OCI-LY3 (cell line): Measurements from ENCODE around the gene SLC2A13.

Experiments used
- H2AFZ ChIP-seq: fragments of 200-600, 300-600 bp; shearing (Covaris generic); 2 replicates; pipeline ENCODE4 v1.6.0; 2014; ENCODE audit warnings: antibody characterized with exemption, low read depth, low read length
- H3K27ac ChIP-seq: fragments of 200-600, 300-600 bp; sonication (generic); 2 replicates; pipeline ENCODE4 v1.5.1; 2014; ENCODE audit warnings: mild to moderate bottlenecking, low read length, moderate library complexity, mixed read lengths
- H3K27me3 ChIP-seq: fragments of 200-600, 300-600 bp; sonication (generic); 2 replicates; pipeline ENCODE4 v1.6.1; 2014; ENCODE audit warnings: low read depth, low read length, mixed read lengths
- H3K36me3 ChIP-seq: fragments of 200-600, 300-600 bp; sonication (generic); replicated peaks from 2 replicates; pipeline ENCODE3; 2014; ENCODE audit warnings: low read depth, low read length, mixed read lengths
- H3K4me1 ChIP-seq: fragments of 300-600, 200-600 bp; sonication (generic); 2 replicates; pipeline ENCODE4 v1.6.1; 2014; ENCODE audit warnings: low read length, mixed read lengths
- H3K4me2 ChIP-seq: fragments of 200-600, 300-600 bp; sonication (generic); 2 replicates; pipeline ENCODE4 v1.6.1; 2014; ENCODE audit warnings: low read length, mixed read lengths
- H3K4me3 ChIP-seq: fragments of 300-600, 200-600 bp; sonication (generic); 2 replicates; pipeline ENCODE4 v1.5.1; 2014; ENCODE audit warnings: antibody characterized with exemption, mild to moderate bottlenecking, low read length, moderate library complexity
- H3K79me2 ChIP-seq: fragments of 300-600, 200-600 bp; shearing (Covaris generic); 2 replicates; pipeline ENCODE4 v1.6.1; 2014; ENCODE audit warnings: mild to moderate bottlenecking, low read length, mixed read lengths
- H3K9ac ChIP-seq: fragments of 300-600, 200-600 bp; shearing (Covaris generic); 2 replicates; pipeline ENCODE4 v1.6.0; 2014; ENCODE audit warnings: mild to moderate bottlenecking, low read length, moderate library complexity
- H3K9me3 ChIP-seq: fragments of 200-600, 300-600 bp; shearing (Covaris generic); 2 replicates; pipeline ENCODE4 v1.6.1; 2014; ENCODE audit warnings: low read length, mixed read lengths; ENCODE audit not compliant: insufficient read depth
- H4K20me1 ChIP-seq: fragments of 200-600, 300-600 bp; sonication (generic); 2 replicates; pipeline ENCODE4 v1.6.1; 2016; ENCODE audit warnings: low read length, mixed read lengths; ENCODE audit not compliant: insufficient read depth
- EZH2phosphoT487 ChIP-seq: fragments of 200-600 bp; shearing (Covaris generic); IDR thresholded peaks from 2 replicates; pipeline ENCODE4 v1.6.1; 2018; ENCODE audit warnings: antibody characterized with exemption, mixed run types, low read depth
- TF ChIP-seq, protein P1 (sequence below): fragments of 200-600, 300-600 bp; sonication (generic); IDR thresholded peaks from 2 replicates; pipeline ENCODE4 v1.5.1; 2014; ENCODE audit warnings: antibody characterized with exemption, low read length, low read depth

Gene SLC2A13

DNA sequence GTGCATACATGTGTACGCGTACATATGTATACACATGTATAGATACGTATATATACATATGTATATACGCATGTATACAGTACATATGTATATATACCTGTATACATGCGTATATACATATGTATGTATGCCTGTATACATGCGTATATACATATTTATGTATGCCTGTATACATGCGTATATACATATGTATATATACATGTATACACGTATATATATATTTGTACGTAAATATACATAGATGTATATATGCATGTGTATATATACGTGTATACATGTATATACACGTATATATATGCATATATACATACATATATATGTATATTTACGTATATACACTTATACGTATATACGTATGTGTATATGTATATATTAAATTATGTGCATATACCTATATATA is 392.3 kb downstream of the SLC2A13 start:
- H3K36me3 ChIP-seq = no peaks in the 10 kb centered on the region
- no peaks in the 10 kb centered on the region for H3K4me1 ChIP-seq
- H3K27ac ChIP-seq = no peak overlapping the region

DNA sequence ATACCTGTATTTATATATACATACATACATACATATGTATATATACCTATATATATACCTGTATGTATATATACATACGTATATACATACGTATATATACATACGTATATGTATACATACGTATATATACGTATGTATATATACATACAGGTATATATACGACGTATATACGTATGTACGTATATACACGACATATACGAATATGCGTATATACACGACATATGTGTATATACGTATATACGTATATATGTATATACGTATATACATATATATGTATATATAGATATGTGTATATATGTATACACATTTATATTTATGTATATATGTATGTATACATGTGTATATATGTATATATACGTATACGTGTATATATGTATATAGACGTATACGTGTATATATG is 393.5 kb downstream of the SLC2A13 start:
- TF ChIP-seq, protein P1, sequence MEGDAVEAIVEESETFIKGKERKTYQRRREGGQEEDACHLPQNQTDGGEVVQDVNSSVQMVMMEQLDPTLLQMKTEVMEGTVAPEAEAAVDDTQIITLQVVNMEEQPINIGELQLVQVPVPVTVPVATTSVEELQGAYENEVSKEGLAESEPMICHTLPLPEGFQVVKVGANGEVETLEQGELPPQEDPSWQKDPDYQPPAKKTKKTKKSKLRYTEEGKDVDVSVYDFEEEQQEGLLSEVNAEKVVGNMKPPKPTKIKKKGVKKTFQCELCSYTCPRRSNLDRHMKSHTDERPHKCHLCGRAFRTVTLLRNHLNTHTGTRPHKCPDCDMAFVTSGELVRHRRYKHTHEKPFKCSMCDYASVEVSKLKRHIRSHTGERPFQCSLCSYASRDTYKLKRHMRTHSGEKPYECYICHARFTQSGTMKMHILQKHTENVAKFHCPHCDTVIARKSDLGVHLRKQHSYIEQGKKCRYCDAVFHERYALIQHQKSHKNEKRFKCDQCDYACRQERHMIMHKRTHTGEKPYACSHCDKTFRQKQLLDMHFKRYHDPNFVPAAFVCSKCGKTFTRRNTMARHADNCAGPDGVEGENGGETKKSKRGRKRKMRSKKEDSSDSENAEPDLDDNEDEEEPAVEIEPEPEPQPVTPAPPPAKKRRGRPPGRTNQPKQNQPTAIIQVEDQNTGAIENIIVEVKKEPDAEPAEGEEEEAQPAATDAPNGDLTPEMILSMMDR = no peak
- TF ChIP-seq EZH2phosphoT487 = no peak
- Histone ChIP-seq H3K27me3 (no peaks in the 10 kb centered on the region), H4K20me1 (no peaks in the 10 kb centered on the region), H3K9me3 (no peaks in the 10 kb centered on the region), H3K27ac (no peak overlapping the region), H3K4me1 (no peaks in the 10 kb centered on the region), H2AFZ (no peak overlapping the region), H3K4me3 (no peak overlapping the region), H3K9ac (no peak overlapping the region), H3K4me2 (no peak overlapping the region), H3K79me2 (no peaks in the 10 kb centered on the region), H3K36me3 (no peaks in the 10 kb centered on the region)

More for the DNA sequence above, 392.3 kb downstream of the SLC2A13 start:
- Histone ChIP-seq H3K79me2 (no peaks in the 10 kb centered on the region), H2AFZ (no peak overlapping the region), H3K9me3 (no peaks in the 10 kb centered on the region), H3K9ac (no peak overlapping the region), H3K4me3 (no peak overlapping the region), H3K4me2 (no peak overlapping the region), H3K27me3 (no peaks in the 10 kb centered on the region), H4K20me1 (no peaks in the 10 kb centered on the region)
- TF ChIP-seq, protein P1 = no peak
- TF ChIP-seq EZH2phosphoT487 = no peak
